Spleen (tissue), 11 donors: ENCODE results near the gene PFKL. TPM values are rescaled to one million over a fixed set of nuclear protein-coding genes. Genes with fewer than 3 reads are reported as not detected.

Source experiments
- DNase-seq: peaks from one replicate; pipeline ENCODE4 v3.0.0-alpha.2; 2020
- H3K27ac ChIP-seq, 8 donors: fragments of 200-600 bp; sonication (generic) in 7 of 8; 1 replicate in 4 of 8; 2 replicates in 4 of 8; pipeline versions ENCODE4 v1.5.0 to v1.8.0; 2016 to 2021; ENCODE audit warnings: inconsistent platforms in 4 of 8, mild to moderate bottlenecking in 4 of 8, moderate library complexity in 1 of 8
- H3K27me3 ChIP-seq, 7 donors: fragments of 200-600 bp; sonication (generic) in 6 of 7; replicated peaks in 1 of 7; 1 replicate in 4 of 7; 2 replicates in 3 of 7; pipeline versions ENCODE4 v1.5.0 to v1.8.0; 2016 to 2021; ENCODE audit warnings: inconsistent platforms in 3 of 7, mild to moderate bottlenecking in 1 of 7
- H3K36me3 ChIP-seq, 6 donors: fragments of 200-600 bp; sonication (generic) in 5 of 6; 1 replicate in 4 of 6; 2 replicates in 2 of 6; pipeline versions ENCODE4 v1.5.0 to v1.8.0; 2016 to 2021; ENCODE audit warnings: inconsistent platforms in 2 of 6
- H3K4me1 ChIP-seq, 6 donors: fragments of 200-600 bp; sonication (generic) in 5 of 6; 1 replicate in 3 of 6; 2 replicates in 3 of 6; pipeline versions ENCODE4 v1.5.0 to v1.8.0; 2016 to 2021; ENCODE audit warnings: inconsistent platforms in 3 of 6
- H3K4me3 ChIP-seq, 8 donors: fragments of 200-600 bp; sonication (generic) in 7 of 8; 1 replicate in 4 of 8; 2 replicates in 4 of 8; pipeline versions ENCODE4 v1.5.0 to v1.8.0; 2016 to 2021; ENCODE audit warnings: inconsistent platforms in 4 of 8, mild to moderate bottlenecking in 4 of 8, moderate library complexity in 2 of 8
- H3K9me3 ChIP-seq, 8 donors: fragments of 200-600 bp; sonication (generic) in 7 of 8; 1 replicate in 4 of 8; 2 replicates in 4 of 8; pipeline versions ENCODE4 v1.5.0 to v1.8.0; 2016 to 2021; ENCODE audit warnings: inconsistent platforms in 4 of 8
- POLR2A ChIP-seq, 3 donors: fragments of 450-650 bp; IDR thresholded peaks; one replicate each; pipeline ENCODE4 v1.5.1; 2017; ENCODE audit warnings: antibody characterized with exemption in 3 of 3, mild to moderate bottlenecking in 1 of 3
- POLR2AphosphoS5 ChIP-seq, 3 donors: sonication (generic); formaldehyde crosslinking; IDR thresholded peaks; one replicate each; pipeline ENCODE4 v1.5.1; 2017; ENCODE audit warnings: antibody characterized with exemption in 3 of 3
- WGBS, 5 donors: extraction: QIAGEN DNeasy Blood & Tissue Kit in 3 of 5; methylation state at CpG; one replicate each; pipeline versions ENCODE4 v1.1.5 to v1.1.7; 2013 to 2018; 5-methylcytosine and 5-hydroxymethylcytosine counted together
- intact Hi-C: fragments of 100-400 bp; cut with DNase I; formaldehyde crosslinking; loops from one replicate; pipeline ENCODE4 v1.15.0; 2023; ENCODE audit warnings: low total_unique reads
- polyA plus RNA-seq, 3 donors: library from polyadenylated mRNA; stranded (reverse); fragments of 200-250 nt; gene quantifications; one replicate each; pipeline ENCODE4 v1.2.1, GENCODE V29; 2013
- total RNA-seq, 7 donors: library from RNA; depleted of rRNA in 3 of 7; stranded (reverse); fragments of >200 nt in 3 of 7; fragmentation: NEBNext Ultra II Directional in 4 of 7; extraction: Animal tissue kit (Norgen Biotek cat#: 25700) in 4 of 7; gene quantifications; one replicate each; pipeline versions ENCODE4 v1.1.0 to v1.2.1, GENCODE V29; 2016 to 2021
- TF ChIP-seq, protein P1 (sequence below), 11 experiments: fragments of 200-600 bp in 7 of 11; fragments of 450-650 bp in 4 of 11; sonication (generic) in 4 of 11; IDR thresholded peaks in 8 of 11; conservative IDR thresholded peaks in 3 of 11; 1 replicate in 7 of 11; 2 replicates in 4 of 11; pipeline versions ENCODE4 v1.4.0 to v1.8.0; 2016 to 2021; ENCODE audit warnings: antibody characterized with exemption in 11 of 11, inconsistent platforms in 4 of 11, mild to moderate bottlenecking in 1 of 11
- donor health status: healthy with polysubstance abuse.
- donor health status: DM: no; HTN: no; CAD: no; lungs with moderate emphysema.
- donor health status: DM: no; HTN: no; CAD: no.
- donor health status: Bipolar disorder and iron deficiency.
- donor health status: healthy.
- donor health status: DM: no; HTN: no; CAD: no.
- donor health status: DM: yes; HTN: yes; CAD: no.

PFKL gene
- total and polyA plus RNA-seq, 10 donors, result 65.9 to 145 (median 112) TPM

- peaks cover 25 to 67% (median 57%) of the 10 kb centered on the region in 6 donors for H3K4me1 ChIP-seq
- DNase-seq, result no peak
Measured at GRCh38 chr21:44350773-44351481, 51.1 kb downstream of the PFKL start.

DNA sequence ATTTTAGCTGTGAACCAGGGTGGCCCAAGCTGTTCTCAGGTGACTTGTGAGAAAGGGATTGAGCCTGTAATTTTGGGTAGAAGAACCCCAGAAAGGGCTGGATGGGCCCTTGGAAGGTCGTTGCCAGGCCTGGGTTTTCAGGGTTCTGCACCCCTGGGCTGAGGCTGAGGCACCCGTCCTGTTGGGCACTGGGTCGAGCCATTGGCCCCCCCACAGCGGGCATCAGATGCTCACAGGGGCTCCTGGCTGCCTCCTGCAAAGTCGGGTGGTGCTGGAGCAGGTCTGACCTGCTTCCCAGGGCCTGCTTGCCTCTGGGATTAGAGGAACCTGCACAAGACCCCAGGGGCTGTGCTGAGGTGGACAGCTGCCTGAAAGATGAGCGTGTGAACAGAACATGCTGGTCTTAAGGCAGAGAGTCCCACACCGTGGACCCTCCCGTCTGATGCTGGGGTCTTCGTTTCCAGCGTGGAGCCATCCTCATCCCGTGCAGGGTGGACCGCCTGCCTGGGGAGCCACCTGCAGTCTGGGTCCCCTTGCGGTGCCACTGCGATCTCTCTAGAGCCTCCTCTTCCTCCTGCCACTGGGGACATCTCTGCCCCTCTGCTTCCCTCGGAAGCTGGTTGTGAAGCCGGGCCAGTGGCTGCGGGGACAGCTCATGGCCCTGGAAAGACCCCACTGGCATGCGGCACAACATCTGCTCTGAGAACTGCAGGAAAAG is 51.8 kb downstream of the PFKL start:
- 83 to 93% (median 85%) methylated on average over 13 to 18 of the region's 18 CpGs for WGBS, 5 donors
- TF ChIP-seq POLR2AphosphoS5 (IDR thresholded peaks at IDR 0.05), result no peak
- TF ChIP-seq, protein P1, sequence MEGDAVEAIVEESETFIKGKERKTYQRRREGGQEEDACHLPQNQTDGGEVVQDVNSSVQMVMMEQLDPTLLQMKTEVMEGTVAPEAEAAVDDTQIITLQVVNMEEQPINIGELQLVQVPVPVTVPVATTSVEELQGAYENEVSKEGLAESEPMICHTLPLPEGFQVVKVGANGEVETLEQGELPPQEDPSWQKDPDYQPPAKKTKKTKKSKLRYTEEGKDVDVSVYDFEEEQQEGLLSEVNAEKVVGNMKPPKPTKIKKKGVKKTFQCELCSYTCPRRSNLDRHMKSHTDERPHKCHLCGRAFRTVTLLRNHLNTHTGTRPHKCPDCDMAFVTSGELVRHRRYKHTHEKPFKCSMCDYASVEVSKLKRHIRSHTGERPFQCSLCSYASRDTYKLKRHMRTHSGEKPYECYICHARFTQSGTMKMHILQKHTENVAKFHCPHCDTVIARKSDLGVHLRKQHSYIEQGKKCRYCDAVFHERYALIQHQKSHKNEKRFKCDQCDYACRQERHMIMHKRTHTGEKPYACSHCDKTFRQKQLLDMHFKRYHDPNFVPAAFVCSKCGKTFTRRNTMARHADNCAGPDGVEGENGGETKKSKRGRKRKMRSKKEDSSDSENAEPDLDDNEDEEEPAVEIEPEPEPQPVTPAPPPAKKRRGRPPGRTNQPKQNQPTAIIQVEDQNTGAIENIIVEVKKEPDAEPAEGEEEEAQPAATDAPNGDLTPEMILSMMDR (IDR thresholded peaks at IDR 0.05 in 8 of 11, conservative IDR thresholded peaks at IDR 0.05 in 3 of 11), result no peak
- TF ChIP-seq POLR2A (IDR thresholded peaks at IDR 0.05), result no peak
- Histone ChIP-seq H3K4me3 (peak overlapping the region in 1 of 8 donors; percentile 66), H3K36me3 (peaks cover 0 to 6% (median 0%) of the 10 kb centered on the region in 6 donors), H3K4me1 (peaks cover 25 to 75% (median 60%) of the 10 kb centered on the region in 6 donors), H3K27me3 (peaks cover 4 to 40% (median 27%) of the 10 kb centered on the region in 7 donors), H3K27ac (peak overlapping the region in 7 of 8 donors; percentile 75 to 93 (median 89)), H3K9me3 (no peaks in the 10 kb centered on the region)
- intact Hi-C loops, result no loop called here
- no peak for DNase-seq

More at GRCh38 chr21:44350773-44351481, 51.1 kb downstream of the PFKL start:
- Histone ChIP-seq H3K27me3 (peaks cover 4 to 40% (median 27%) of the 10 kb centered on the region in 7 donors), H3K36me3 (no peaks in the 10 kb centered on the region), H3K27ac (peak overlapping the region in 1 of 8 donors; percentile 21), H3K4me3 (peak overlapping the region in 4 of 8 donors; percentile 19 to 61 (median 22)), H3K9me3 (no peaks in the 10 kb centered on the region)
- intact Hi-C loops, result no loop called here
- TF ChIP-seq, protein P1 (IDR thresholded peaks at IDR 0.05 in 8 of 11, conservative IDR thresholded peaks at IDR 0.05 in 3 of 11), result no peak
- TF ChIP-seq POLR2A (IDR thresholded peaks at IDR 0.05) (no peak), POLR2AphosphoS5 (IDR thresholded peaks at IDR 0.05) (no peak)
- WGBS, 5 donors, result 39 to 66% (median 46%) methylated on average over 7 to 42 of the region's 42 CpGs

DNA sequence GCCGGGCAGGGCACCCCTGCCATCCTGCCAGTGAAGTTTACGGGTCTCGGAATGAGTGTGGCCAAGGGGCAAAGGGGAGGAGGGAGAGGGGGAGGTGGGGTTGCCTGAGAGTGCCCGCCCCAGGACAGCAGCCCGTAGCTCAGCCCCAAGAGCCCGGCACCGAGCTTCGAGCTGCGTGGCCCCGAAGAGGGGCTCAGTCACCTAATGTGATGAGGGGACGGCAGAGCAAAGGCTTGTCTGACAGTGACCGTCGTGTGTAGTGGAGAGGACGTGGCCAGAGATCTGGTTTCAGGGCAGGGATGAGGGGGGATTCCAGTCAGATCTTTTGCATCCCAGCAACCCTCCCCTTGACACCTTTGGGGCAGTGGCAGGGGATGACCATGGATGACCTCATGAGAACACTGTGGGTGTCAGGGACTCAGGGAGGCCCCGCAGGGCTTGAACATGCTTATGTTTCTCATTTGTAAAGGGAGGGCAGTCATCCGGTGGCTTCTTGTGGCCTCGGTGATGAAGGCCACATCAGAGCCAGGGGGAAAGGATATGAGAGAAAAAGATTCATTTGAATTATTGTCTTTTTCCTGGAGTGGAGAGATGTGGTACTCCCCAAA is 52.5 kb downstream of the PFKL start:
- H3K4me3 ChIP-seq, result peak overlapping the region in 1 of 8 donors; percentile 66
- intact Hi-C loops, result no loop called here
- H3K27ac ChIP-seq, result peak overlapping the region; percentile 73 to 93 (median 86)
- H3K27me3 ChIP-seq, result peaks cover 4 to 40% (median 27%) of the 10 kb centered on the region in 7 donors
- TF ChIP-seq, protein P1 (IDR thresholded peaks at IDR 0.05 in 8 of 11, conservative IDR thresholded peaks at IDR 0.05 in 3 of 11), result no peak
- peak in 1 of 3 donors; percentile 49 for TF ChIP-seq POLR2AphosphoS5 (IDR thresholded peaks at IDR 0.05)
- no peak for TF ChIP-seq POLR2A (IDR thresholded peaks at IDR 0.05)
- peaks cover 25 to 81% (median 61%) of the 10 kb centered on the region in 6 donors for H3K4me1 ChIP-seq
- H3K36me3 ChIP-seq, result peaks cover 0 to 12% (median 2%) of the 10 kb centered on the region in 6 donors
- 65 to 74% (median 66%) methylated on average over 16 to 17 of the region's 17 CpGs for WGBS, 5 donors
- no peaks in the 10 kb centered on the region for H3K9me3 ChIP-seq
- no peak for DNase-seq
